LNCaP clone FGC (cell line): ENCODE measurements around the gene CACNA2D3.

Experiments used
- DNase-seq: peaks from one replicate; pipeline ENCODE4 v3.0.0-alpha.2; 2011; ENCODE audit warnings: low read depth
- H3K4me3 ChIP-seq: 2 replicates; pipeline ENCODE4 v1.5.1; 2011; ENCODE audit warnings: mild to moderate bottlenecking, low read depth, low read length, control low read depth
- TF ChIP-seq, protein P1 (sequence below): IDR thresholded peaks from 2 replicates; pipeline ENCODE4 v1.5.1; 2012; ENCODE audit warnings: mild to moderate bottlenecking; ENCODE audit not compliant: control insufficient read depth, insufficient read depth; ENCODE audit errors: extremely low read depth

CACNA2D3 gene

DNA sequence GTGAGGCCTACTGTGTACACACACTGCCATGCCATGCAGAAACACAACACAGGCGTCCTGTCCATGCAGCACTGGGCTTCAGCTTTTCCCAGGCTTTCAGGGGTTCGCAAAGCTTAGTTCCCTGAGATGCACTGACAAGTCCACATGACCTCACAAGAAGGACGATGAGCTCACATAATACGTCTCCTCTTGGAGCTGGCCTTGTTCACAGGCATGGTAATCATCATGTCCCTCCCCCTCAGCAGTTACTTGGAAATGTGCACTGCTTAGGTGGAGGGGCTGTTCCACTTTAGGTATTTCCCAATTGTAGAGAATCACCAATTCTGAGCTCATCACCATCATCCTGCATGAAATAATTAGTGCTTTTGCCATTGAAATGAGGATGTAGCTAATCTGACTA lies 496.7 kb downstream of the CACNA2D3 start:
- TF ChIP-seq, protein P1, sequence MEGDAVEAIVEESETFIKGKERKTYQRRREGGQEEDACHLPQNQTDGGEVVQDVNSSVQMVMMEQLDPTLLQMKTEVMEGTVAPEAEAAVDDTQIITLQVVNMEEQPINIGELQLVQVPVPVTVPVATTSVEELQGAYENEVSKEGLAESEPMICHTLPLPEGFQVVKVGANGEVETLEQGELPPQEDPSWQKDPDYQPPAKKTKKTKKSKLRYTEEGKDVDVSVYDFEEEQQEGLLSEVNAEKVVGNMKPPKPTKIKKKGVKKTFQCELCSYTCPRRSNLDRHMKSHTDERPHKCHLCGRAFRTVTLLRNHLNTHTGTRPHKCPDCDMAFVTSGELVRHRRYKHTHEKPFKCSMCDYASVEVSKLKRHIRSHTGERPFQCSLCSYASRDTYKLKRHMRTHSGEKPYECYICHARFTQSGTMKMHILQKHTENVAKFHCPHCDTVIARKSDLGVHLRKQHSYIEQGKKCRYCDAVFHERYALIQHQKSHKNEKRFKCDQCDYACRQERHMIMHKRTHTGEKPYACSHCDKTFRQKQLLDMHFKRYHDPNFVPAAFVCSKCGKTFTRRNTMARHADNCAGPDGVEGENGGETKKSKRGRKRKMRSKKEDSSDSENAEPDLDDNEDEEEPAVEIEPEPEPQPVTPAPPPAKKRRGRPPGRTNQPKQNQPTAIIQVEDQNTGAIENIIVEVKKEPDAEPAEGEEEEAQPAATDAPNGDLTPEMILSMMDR, result no peak
- no peak overlapping the region for H3K4me3 ChIP-seq
- DNase-seq, result no peak

DNA sequence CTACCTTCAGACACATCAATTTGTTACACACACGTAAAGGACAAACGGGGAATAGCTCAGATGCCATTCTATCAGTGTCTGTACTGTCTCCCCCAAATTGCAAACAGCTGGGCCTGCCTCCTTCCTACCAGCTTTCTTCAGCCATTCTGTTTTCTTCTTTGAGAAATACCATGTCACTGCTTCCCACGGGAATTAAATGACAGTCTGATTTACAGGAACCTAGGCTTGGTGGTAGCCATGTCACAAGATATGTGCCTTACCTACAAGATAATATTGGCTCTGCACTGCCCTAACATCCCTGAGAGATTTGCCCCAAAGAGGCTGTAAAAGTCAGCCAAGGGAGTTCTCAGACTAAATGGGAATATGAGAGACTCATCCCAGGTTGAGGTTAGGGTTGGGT lies 497.2 kb downstream of the CACNA2D3 start:
- H3K4me3 ChIP-seq, result no peak overlapping the region
- DNase-seq, result no peak
- TF ChIP-seq, protein P1, result no peak

DNA sequence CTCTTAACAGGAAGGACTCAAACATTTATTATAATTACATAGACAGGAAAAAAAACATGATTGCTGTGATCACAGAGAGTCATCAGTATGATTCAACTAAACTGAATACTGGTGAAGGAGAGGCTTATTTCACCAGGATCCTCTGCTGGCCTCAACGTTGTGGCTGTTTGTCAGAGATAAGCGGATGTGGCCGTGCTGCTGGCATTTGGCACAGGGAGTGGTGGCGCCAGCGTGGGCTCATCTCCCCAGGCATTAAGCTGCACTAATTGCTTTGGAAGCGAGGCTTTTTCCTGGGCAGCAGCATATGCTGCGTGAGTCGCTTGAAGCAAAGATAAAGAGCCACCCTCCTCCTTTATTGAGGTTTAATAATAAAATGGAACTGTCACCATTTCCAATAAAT lies 498.8 kb downstream of the CACNA2D3 start:
- DNase-seq, result no peak

DNA sequence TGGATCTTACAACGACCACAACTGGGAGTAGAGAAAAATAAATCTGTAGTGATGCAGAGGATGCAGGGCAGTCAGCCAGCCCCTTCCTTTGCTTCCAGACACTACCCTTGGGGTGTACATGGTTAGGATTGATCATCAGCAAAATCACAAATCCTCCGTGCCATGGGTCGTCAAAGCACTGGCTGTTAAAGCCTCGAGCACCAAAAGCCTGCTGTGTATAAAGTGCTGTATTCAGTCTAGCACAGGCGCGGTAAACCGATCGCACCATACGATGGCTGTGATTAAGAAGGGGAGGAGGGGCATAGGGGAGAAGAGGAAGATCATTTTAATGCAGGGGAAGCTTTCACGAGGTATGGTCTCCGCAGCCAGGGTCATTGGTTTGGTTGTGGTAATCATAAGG lies 500.3 kb downstream of the CACNA2D3 start:
- no peak overlapping the region for H3K4me3 ChIP-seq
- no peak for DNase-seq
- TF ChIP-seq, protein P1, result no peak

More for the DNA sequence above, 498.8 kb downstream of the CACNA2D3 start:
- TF ChIP-seq, protein P1, result no peak
- H3K4me3 ChIP-seq, result no peak overlapping the region

DNA sequence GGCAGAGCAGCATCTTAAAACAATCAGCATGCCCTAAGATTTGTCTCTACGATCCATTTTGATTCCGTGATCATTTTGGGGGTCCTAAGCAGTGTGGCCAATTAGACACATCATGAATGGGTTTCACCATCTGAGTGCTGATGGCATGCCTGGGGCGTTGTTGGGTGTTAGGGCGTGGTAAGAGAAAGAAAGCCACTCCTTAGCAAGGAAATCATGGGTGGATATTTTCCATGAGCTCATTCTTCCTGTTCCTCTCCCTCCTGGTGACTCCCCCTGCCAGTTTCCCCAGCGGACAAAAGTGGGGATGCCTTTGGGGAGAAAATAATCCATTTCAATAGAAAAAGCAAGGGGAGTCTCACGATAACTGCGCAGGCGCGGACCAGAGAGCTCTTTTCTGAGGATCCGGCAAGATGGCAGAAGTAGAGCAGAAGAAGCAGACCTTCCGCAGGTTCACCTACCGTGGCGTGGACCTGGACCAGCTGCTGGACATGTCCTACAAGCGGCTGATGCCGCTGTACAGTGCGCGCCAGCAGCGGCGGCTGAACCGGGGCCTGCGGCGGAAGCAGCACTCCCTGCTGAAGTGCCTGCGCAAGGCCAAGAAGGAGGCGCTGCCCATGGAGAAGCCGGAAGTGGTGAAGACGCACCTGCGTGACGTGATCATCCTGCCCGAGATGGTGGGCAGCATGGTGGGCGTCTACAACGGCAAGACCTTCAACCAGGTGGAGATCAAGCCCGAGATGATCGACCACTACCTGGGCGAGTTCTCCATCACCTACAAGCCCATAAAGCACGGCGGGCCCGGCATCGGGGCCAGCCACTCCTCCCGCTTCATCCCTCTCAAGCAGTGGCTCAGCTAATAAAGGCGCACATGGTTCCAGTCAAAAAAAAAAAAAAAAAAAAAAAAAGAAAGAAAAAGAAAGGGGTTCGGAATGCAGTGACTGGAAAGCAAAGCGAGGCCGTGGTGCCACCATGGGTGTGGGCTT lies 503.7 kb downstream of the CACNA2D3 start:
- no peak overlapping the region for H3K4me3 ChIP-seq
- DNase-seq, result no peak
- TF ChIP-seq, protein P1, result no peak

DNA sequence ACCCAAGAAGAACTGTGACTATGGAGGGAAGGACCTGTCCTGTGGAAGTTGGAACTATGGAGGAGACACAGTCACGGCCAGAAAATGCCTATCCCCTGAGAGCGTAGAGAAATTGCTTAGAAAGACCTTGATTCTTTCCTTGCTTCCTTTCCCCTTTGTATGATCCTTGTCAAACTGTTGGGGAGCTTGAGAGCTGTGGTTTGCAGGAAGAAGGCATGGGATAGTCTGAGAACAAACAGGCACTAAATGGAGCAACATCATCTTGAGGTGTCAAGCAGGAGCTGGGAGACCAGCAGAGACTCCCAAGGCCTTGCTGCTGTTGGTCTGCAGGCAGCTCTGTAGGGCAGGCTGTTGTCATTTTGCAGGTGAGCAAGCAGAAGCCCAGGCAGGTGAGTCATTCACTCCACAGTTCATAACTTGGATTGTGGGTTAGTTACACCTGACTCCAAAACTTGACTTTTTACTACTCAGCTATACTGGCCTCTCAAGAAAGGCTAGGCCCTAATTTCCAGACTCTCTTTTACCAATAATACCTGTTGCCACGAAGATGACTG lies 506.6 kb downstream of the CACNA2D3 start:
- no peak overlapping the region for H3K4me3 ChIP-seq
- TF ChIP-seq, protein P1, result no peak
- no peak for DNase-seq
